Measurements from ENCODE around the gene KDM2B.

The KDM2B gene

GRCh38 chr12:121525411-121525810 is 55.4 kb downstream of the KDM2B start:
- Histone ChIP-seq H3K9me3 (replicated peaks in 1 of 2; ENCODE audit: control insufficient read depth in 2 of 2, insufficient read depth in 1 of 2, low read depth in 1 of 2, low read length in 2 of 2) (no peaks in the 10 kb centered on the region), H3K4me3 (ENCODE audit: low read length in 2 of 2) (no peak overlapping the region), H3K18ac (ENCODE audit: low read length) (no peak overlapping the region), H3K4me1 (ENCODE audit: control insufficient read depth in 2 of 2, insufficient read depth in 1 of 2, low read depth in 1 of 2, low read length in 2 of 2) (peaks cover 13 to 16% of the 10 kb centered on the region in 2 donors), H3K79me1 (ENCODE audit: low read depth, low read length) (peaks cover 10% of the 10 kb centered on the region), H2BK15ac (ENCODE audit: low read length) (no peak overlapping the region), H4K8ac (ENCODE audit: low read depth, low read length) (no peak overlapping the region), H3K27me3 (ENCODE audit: control insufficient read depth in 3 of 3, insufficient read depth in 3 of 3, low read depth in 1 of 3, low read length in 3 of 3) (no peaks in the 10 kb centered on the region), H2BK5ac (ENCODE audit: low read length) (no peak overlapping the region), H3K4ac (ENCODE audit: low read length) (no peak overlapping the region), H4K91ac (ENCODE audit: low read depth, low read length, poor library complexity) (no peak overlapping the region), H2BK12ac (ENCODE audit: low read length) (no peak overlapping the region), H3K27ac (replicated peaks; ENCODE audit: low read length) (peak overlapping the region; percentile 26), H3K36me3 (replicated peaks in 1 of 2; ENCODE audit: control insufficient read depth in 2 of 2, insufficient read depth in 2 of 2, low read length in 2 of 2) (peaks cover 26 to 69% of the 10 kb centered on the region in 2 donors), H3K14ac (ENCODE audit: low read length) (no peak overlapping the region), H3K9ac (ENCODE audit: low read depth, low read length, poor library complexity) (peak overlapping the region; percentile 27), H2AK5ac (ENCODE audit: low read depth, low read length) (no peak overlapping the region), H3K4me2 (ENCODE audit: insufficient read depth, low read length, poor library complexity, severe bottlenecking) (no peak overlapping the region), H2AFZ (ENCODE audit: low read length) (no peak overlapping the region), H2BK120ac (ENCODE audit: low read depth, low read length) (no peak overlapping the region), H3K23ac (ENCODE audit: low read depth, low read length, poor library complexity) (no peak overlapping the region)
- DNase-seq (ENCODE audit: low spot score), result no peak
- WGBS, 2 donors (ENCODE audit: extremely low coverage in 2 of 2, insufficient read length in 2 of 2, insufficient replicate concordance in 1 of 2), result no CpG with 5 or more reads among the region's 8 CpGs

- Histone ChIP-seq H3K4me1 (ENCODE audit: control insufficient read depth in 2 of 2, insufficient read depth in 1 of 2, low read depth in 1 of 2, low read length in 2 of 2) (peaks cover 12 to 16% of the 10 kb centered on the region in 2 donors), H3K18ac (ENCODE audit: low read length) (peak overlapping the region; percentile 57), H3K9ac (ENCODE audit: low read depth, low read length, poor library complexity) (peak overlapping the region; percentile 55), H2BK15ac (ENCODE audit: low read length) (peak overlapping the region; percentile 8), H3K4me3 (ENCODE audit: low read length in 2 of 2) (no peak overlapping the region), H3K9me3 (replicated peaks in 1 of 2; ENCODE audit: control insufficient read depth in 2 of 2, insufficient read depth in 1 of 2, low read depth in 1 of 2, low read length in 2 of 2) (no peaks in the 10 kb centered on the region), H3K4me2 (ENCODE audit: insufficient read depth, low read length, poor library complexity, severe bottlenecking) (no peak overlapping the region), H3K4ac (ENCODE audit: low read length) (no peak overlapping the region), H2BK120ac (ENCODE audit: low read depth, low read length) (no peak overlapping the region), H2BK12ac (ENCODE audit: low read length) (no peak overlapping the region), H3K27me3 (ENCODE audit: control insufficient read depth in 3 of 3, insufficient read depth in 3 of 3, low read depth in 1 of 3, low read length in 3 of 3) (no peaks in the 10 kb centered on the region), H2BK5ac (ENCODE audit: low read length) (peak overlapping the region; percentile 88), H3K36me3 (replicated peaks in 1 of 2; ENCODE audit: control insufficient read depth in 2 of 2, insufficient read depth in 2 of 2, low read length in 2 of 2) (peaks cover 29 to 77% of the 10 kb centered on the region in 2 donors), H4K8ac (ENCODE audit: low read depth, low read length) (no peak overlapping the region), H3K23ac (ENCODE audit: low read depth, low read length, poor library complexity) (no peak overlapping the region), H3K79me1 (ENCODE audit: low read depth, low read length) (peaks cover 10% of the 10 kb centered on the region), H3K27ac (replicated peaks; ENCODE audit: low read length) (peak overlapping the region; percentile 56), H2AFZ (ENCODE audit: low read length) (no peak overlapping the region), H3K14ac (ENCODE audit: low read length) (peak overlapping the region; percentile 40), H4K91ac (ENCODE audit: low read depth, low read length, poor library complexity) (no peak overlapping the region), H2AK5ac (ENCODE audit: low read depth, low read length) (peak overlapping the region; percentile 51)
- WGBS, 2 donors (ENCODE audit: extremely low coverage in 2 of 2, insufficient read length in 2 of 2, insufficient replicate concordance in 1 of 2), result no CpG with 5 or more reads among the region's 16 CpGs
- DNase-seq (ENCODE audit: low spot score), result no peak
These were observed 56.5 kb downstream of the KDM2B start for GRCh38 chr12:121524196-121524916.

- peaks cover 0 to 1% of the 10 kb centered on the region in 2 donors for H3K9me3 ChIP-seq (replicated peaks in 1 of 2; ENCODE audit: control insufficient read depth in 2 of 2, insufficient read depth in 1 of 2, low read depth in 1 of 2, low read length in 2 of 2)
- H2AK5ac ChIP-seq (ENCODE audit: low read depth, low read length), result no peak overlapping the region
- peaks cover 32 to 77% of the 10 kb centered on the region in 2 donors for H3K36me3 ChIP-seq (replicated peaks in 1 of 2; ENCODE audit: control insufficient read depth in 2 of 2, insufficient read depth in 2 of 2, low read length in 2 of 2)
- H3K9ac ChIP-seq (ENCODE audit: low read depth, low read length, poor library complexity), result peak overlapping the region; percentile 75
- H3K14ac ChIP-seq (ENCODE audit: low read length), result peak overlapping the region; percentile 100
- H3K4me3 ChIP-seq (ENCODE audit: low read length in 2 of 2), result no peak overlapping the region
- H3K23ac ChIP-seq (ENCODE audit: low read depth, low read length, poor library complexity), result peak overlapping the region; percentile 67
- no peak overlapping the region for H2BK12ac ChIP-seq (ENCODE audit: low read length)
- no peak for DNase-seq (ENCODE audit: low spot score)
- H2AFZ ChIP-seq (ENCODE audit: low read length), result no peak overlapping the region
- peak overlapping the region; percentile 8 for H2BK15ac ChIP-seq (ENCODE audit: low read length)
- H3K27me3 ChIP-seq (ENCODE audit: control insufficient read depth in 3 of 3, insufficient read depth in 3 of 3, low read depth in 1 of 3, low read length in 3 of 3), result no peaks in the 10 kb centered on the region
- no peak overlapping the region for H4K91ac ChIP-seq (ENCODE audit: low read depth, low read length, poor library complexity)
- no CpG with 5 or more reads among the region's 16 CpGs for WGBS, 2 donors (ENCODE audit: extremely low coverage in 2 of 2, insufficient read length in 2 of 2, insufficient replicate concordance in 1 of 2)
- H2BK5ac ChIP-seq (ENCODE audit: low read length), result peak overlapping the region; percentile 88
- H3K4me1 ChIP-seq (ENCODE audit: control insufficient read depth in 2 of 2, insufficient read depth in 1 of 2, low read depth in 1 of 2, low read length in 2 of 2), result peaks cover 12 to 16% of the 10 kb centered on the region in 2 donors
- peaks cover 10% of the 10 kb centered on the region for H3K79me1 ChIP-seq (ENCODE audit: low read depth, low read length)
- H3K27ac ChIP-seq (replicated peaks; ENCODE audit: low read length), result no peak overlapping the region
- no peak overlapping the region for H3K4me2 ChIP-seq (ENCODE audit: insufficient read depth, low read length, poor library complexity, severe bottlenecking)
- peak overlapping the region; percentile 77 for H3K18ac ChIP-seq (ENCODE audit: low read length)
- H2BK120ac ChIP-seq (ENCODE audit: low read depth, low read length), result no peak overlapping the region
- peak overlapping the region; percentile 14 for H3K4ac ChIP-seq (ENCODE audit: low read length)
- H4K8ac ChIP-seq (ENCODE audit: low read depth, low read length), result no peak overlapping the region
These were observed 57.1 kb downstream of the KDM2B start for GRCh38 chr12:121523741-121524140.

- no peak for DNase-seq (ENCODE audit: low spot score)
- H3K23ac ChIP-seq (ENCODE audit: low read depth, low read length, poor library complexity), result no peak overlapping the region
- H3K9ac ChIP-seq (ENCODE audit: low read depth, low read length, poor library complexity), result no peak overlapping the region
- H3K4me1 ChIP-seq (ENCODE audit: control insufficient read depth in 2 of 2, insufficient read depth in 1 of 2, low read depth in 1 of 2, low read length in 2 of 2), result peaks cover 12 to 16% of the 10 kb centered on the region in 2 donors
- H2BK12ac ChIP-seq (ENCODE audit: low read length), result no peak overlapping the region
- H3K4me2 ChIP-seq (ENCODE audit: insufficient read depth, low read length, poor library complexity, severe bottlenecking), result no peak overlapping the region
- no peak overlapping the region for H2BK120ac ChIP-seq (ENCODE audit: low read depth, low read length)
- H2AFZ ChIP-seq (ENCODE audit: low read length), result no peak overlapping the region
- no peak overlapping the region for H2BK15ac ChIP-seq (ENCODE audit: low read length)
- no peak overlapping the region for H3K4me3 ChIP-seq (ENCODE audit: low read length in 2 of 2)
- no peak overlapping the region for H3K27ac ChIP-seq (replicated peaks; ENCODE audit: low read length)
- H4K91ac ChIP-seq (ENCODE audit: low read depth, low read length, poor library complexity), result no peak overlapping the region
- peak overlapping the region; percentile 88 for H2BK5ac ChIP-seq (ENCODE audit: low read length)
- WGBS, 2 donors (ENCODE audit: extremely low coverage in 2 of 2, insufficient read length in 2 of 2, insufficient replicate concordance in 1 of 2), result no CpG with 5 or more reads among the region's 11 CpGs
- H4K8ac ChIP-seq (ENCODE audit: low read depth, low read length), result no peak overlapping the region
- H3K36me3 ChIP-seq (replicated peaks in 1 of 2; ENCODE audit: control insufficient read depth in 2 of 2, insufficient read depth in 2 of 2, low read length in 2 of 2), result peaks cover 30 to 77% of the 10 kb centered on the region in 2 donors
- peaks cover 0 to 1% of the 10 kb centered on the region in 2 donors for H3K9me3 ChIP-seq (replicated peaks in 1 of 2; ENCODE audit: control insufficient read depth in 2 of 2, insufficient read depth in 1 of 2, low read depth in 1 of 2, low read length in 2 of 2)
- no peaks in the 10 kb centered on the region for H3K27me3 ChIP-seq (ENCODE audit: control insufficient read depth in 3 of 3, insufficient read depth in 3 of 3, low read depth in 1 of 3, low read length in 3 of 3)
- peak overlapping the region; percentile 72 for H3K18ac ChIP-seq (ENCODE audit: low read length)
- peaks cover 11% of the 10 kb centered on the region for H3K79me1 ChIP-seq (ENCODE audit: low read depth, low read length)
- no peak overlapping the region for H2AK5ac ChIP-seq (ENCODE audit: low read depth, low read length)
- H3K14ac ChIP-seq (ENCODE audit: low read length), result no peak overlapping the region
- H3K4ac ChIP-seq (ENCODE audit: low read length), result no peak overlapping the region
These were observed 57.9 kb downstream of the KDM2B start for GRCh38 chr12:121522971-121523370.

Measured in neuronal stem cell (in vitro differentiated cells).